K562 (cell line): Measurements from ENCODE around the gene NTN4. TPM values are rescaled to one million over a fixed set of nuclear protein-coding genes. Genes with fewer than 3 reads are reported as not detected.

ENCODE experiments used
- ATAC-seq: fragments of 200-7000 bp; cut with Tn5 transposase; 3 replicates; pipeline ENCODE4 v1.9.1; 2020; ENCODE audit warnings: moderate library complexity
- BruUV-seq: library from RNA; stranded (reverse); fragments of 400-500 nt; replicated peaks from 2 replicates; lab custom pipeline; 2021; lab: Mats Ljungman, UMichigan
- CTCF ChIA-PET: fragments of 300-600 bp; formaldehyde crosslinking; extraction: SDS; loops from one replicate; lab custom pipeline; 2021; ENCODE audit warnings: low intra/inter-chr PET ratio; lab: Yijun Ruan, JAX
- POLR2A ChIA-PET: fragments of 300-600, 350-650 bp; sonication (Branson Sonifier 250); formaldehyde crosslinking; extraction: SDS; loops from one replicate; lab custom pipeline; 2021; ENCODE audit warnings: antibody characterized with exemption, inconsistent platforms; lab: Yijun Ruan, JAX
- DNase-seq, 4 experiments: peaks; one replicate each; pipeline versions ENCODE4 v3.0.0 to v3.0.0-alpha.2; 2011 to 2018; ENCODE audit warnings: low spot score in 3 of 4, mixed read lengths in 3 of 4; ENCODE audit errors: extremely low read depth in 1 of 4
- FAIRE-seq: peaks from 2 replicates; lab custom pipeline; 2011; peaks lifted over from hg19 to GRCh38; lab: Jason Lieb, UNC
- H2AFZ ChIP-seq: 2 replicates; pipeline ENCODE4 v1.6.0; 2011; ENCODE audit warnings: low read depth, low read length, control low read depth, inconsistent platforms
- H3K27ac ChIP-seq: fragments of 200-600 bp; 3 replicates; pipeline ENCODE4 v1.8.0; 2011; ENCODE audit warnings: low read depth, mild to moderate bottlenecking, control low read depth, inconsistent platforms, low read length, moderate library complexity, mixed read lengths; ENCODE audit errors: extremely low read depth
- H3K27me3 ChIP-seq, 2 experiments: fragments of 300-600 bp in 1 of 2; 2 replicates in 1 of 2; 3 replicates in 1 of 2; pipeline versions ENCODE4 v1.6.0 to v1.8.0; 2011; ENCODE audit warnings: inconsistent platforms in 2 of 2, low read length in 2 of 2, mild to moderate bottlenecking in 1 of 2, mixed read lengths in 1 of 2, moderate library complexity in 1 of 2; ENCODE audit not compliant: control insufficient read depth in 2 of 2, insufficient read depth in 2 of 2
- H3K36me3 ChIP-seq: fragments of 300-600 bp; 3 replicates; pipeline ENCODE4 v1.8.0; 2011; ENCODE audit warnings: mild to moderate bottlenecking, low read length, inconsistent platforms; ENCODE audit not compliant: control insufficient read depth, insufficient read depth
- H3K4me1 ChIP-seq, 2 experiments: fragments of 200-600 bp in 1 of 2; replicated peaks in 1 of 2; 2 replicates in 1 of 2; 3 replicates in 1 of 2; pipeline versions ENCODE4 v1.5.1 to v1.8.0; 2011; ENCODE audit warnings: inconsistent platforms in 2 of 2, low read length in 2 of 2, mild to moderate bottlenecking in 1 of 2, mixed read lengths in 1 of 2, moderate library complexity in 1 of 2; ENCODE audit not compliant: control insufficient read depth in 2 of 2, insufficient read depth in 2 of 2
- H3K4me2 ChIP-seq: 2 replicates; pipeline ENCODE4 v1.6.1; 2011; ENCODE audit warnings: low read length, control low read depth, inconsistent platforms, mixed read lengths; ENCODE audit not compliant: insufficient read depth
- H3K4me3 ChIP-seq: fragments of 200-600 bp; sonication (generic), shearing (Covaris generic); 2 replicates; pipeline ENCODE4 v1.5.1; 2016; ENCODE audit warnings: control low read depth, inconsistent platforms
- H3K79me2 ChIP-seq: fragments of 200-600 bp; 3 replicates; pipeline ENCODE4 v1.8.0; 2011; ENCODE audit warnings: low read length, inconsistent platforms; ENCODE audit not compliant: control insufficient read depth, insufficient read depth
- H3K9ac ChIP-seq, 2 experiments: 2 replicates each; pipeline versions ENCODE4 v1.6.0 to v1.6.1; 2011; ENCODE audit warnings: low read depth in 2 of 2, low read length in 2 of 2, control low read depth in 1 of 2, inconsistent platforms in 1 of 2, mild to moderate bottlenecking in 1 of 2, mixed read lengths in 1 of 2; ENCODE audit not compliant: insufficient read depth in 1 of 2
- H3K9me1 ChIP-seq: one replicate; pipeline ENCODE4 v1.6.0; 2011; ENCODE audit warnings: inconsistent platforms, mild to moderate bottlenecking, low read length, moderate library complexity; ENCODE audit not compliant: control insufficient read depth, insufficient read depth
- H3K9me3 ChIP-seq: replicated peaks from 2 replicates; pipeline ENCODE4 v1.5.1; 2011; ENCODE audit warnings: low read depth, low read length, inconsistent platforms; ENCODE audit not compliant: control insufficient read depth, insufficient read depth
- H4K20me1 ChIP-seq: replicated peaks from 2 replicates; pipeline ENCODE4 v1.6.1; 2011; ENCODE audit warnings: low read length, inconsistent platforms, mixed read lengths; ENCODE audit not compliant: control insufficient read depth, insufficient read depth
- NEUROD1 ChIP-seq: fragments of 150-350 bp; IDR thresholded peaks from 2 replicates; pipeline ENCODE4 v1.6.1; 2014; ENCODE audit warnings: borderline replicate concordance, low read length, low read depth; ENCODE audit not compliant: partially characterized antibody
- NR0B1 ChIP-seq: fragments of 450-650 bp; IDR thresholded peaks from one replicate; pipeline ENCODE4 v1.6.1; 2018; ENCODE audit warnings: mild to moderate bottlenecking, moderate library complexity; ENCODE audit not compliant: partially characterized antibody
- ZNF395 ChIP-seq: fragments of 200-800 bp; sonication (Bioruptor generic); IDR thresholded peaks from 2 replicates; pipeline ENCODE4 v1.6.1; 2017; ENCODE audit warnings: missing genetic modification characterization, missing compliant biosample characterization
- WGBS: fragments of 100-300 bp; shearing (Covaris generic); methylation state at CpG from one replicate; pipeline ENCODE4 v1.1.6; 2016; ENCODE audit warnings: low coverage, mixed read lengths; ENCODE audit not compliant: insufficient coverage; ENCODE audit errors: missing lambda C conversion rate; 5-methylcytosine and 5-hydroxymethylcytosine counted together
- in situ Hi-C: fragments of 300-500 bp; cut with MboI; formaldehyde crosslinking; loops from 4 replicates; pipeline ENCODE4 v1.15.0; 2018; ENCODE audit warnings: inconsistent platforms, mixed read lengths
- intact Hi-C: fragments of 100-400 bp; cut with micrococcal nuclease; formaldehyde crosslinking; loops from 2 replicates; pipeline ENCODE4 v1.14.2; 2022
- polyA plus RNA-seq, 8 experiments: library from polyadenylated mRNA; depleted of rRNA in 4 of 8; stranded (reverse) in 5 of 8; unstranded in 3 of 8; fragments of >200 nt; fragmentation: Nextera tagmentation in 2 of 8; fragmentation: Illumina TruSeq in 1 of 8; extraction: Ambion mirVana in 2 of 8; extraction: Trizol in 1 of 8; gene quantifications; 2 replicates each; pipeline versions ENCODE4 v1.2.1 to v1.2.3, GENCODE V29; 2011 to 2014; ENCODE audit warnings: inconsistent platforms in 1 of 8, missing spikeins in 1 of 8
- total RNA-seq, 7 experiments: library from RNA; depleted of rRNA in 6 of 7; stranded (reverse); fragments of >200 nt in 6 of 7; fragmentation: Illumina TruSeq in 2 of 7; extraction: Trizol in 2 of 7; gene quantifications; 2 replicates each; pipeline versions ENCODE4 v1.2.1 to v1.2.3, GENCODE V29; 2011 to 2021; ENCODE audit warnings: low replicate concordance in 1 of 7

The NTN4 gene
- total and polyA plus RNA-seq, 9 of the 15 experiments (the other 6 are each of a cell fraction or from before 2014, with no cell fraction given), result 0.13 TPM; not detected in 8

GRCh38 chr12:95766356-95767019, 24.1 kb downstream of the NTN4 start:
- no peak overlapping the region for H3K27ac ChIP-seq
- ChIA-PET CTCF (no interaction called here), POLR2A (no interaction called here)
- no TSS peak for BruUV-seq
- H3K9ac ChIP-seq, result no peak overlapping the region
- H3K9me3 ChIP-seq, result no peaks in the 10 kb centered on the region
- in situ Hi-C loops, result no loop called here
- H3K36me3 ChIP-seq, result no peaks in the 10 kb centered on the region
- TF ChIP-seq NEUROD1 (no peak), NR0B1 (no peak), ZNF395 (no peak)
- no peaks in the 10 kb centered on the region for H3K79me2 ChIP-seq
- FAIRE-seq (no peak), DNase-seq (no peak), ATAC-seq (no peak)
- no peaks in the 10 kb centered on the region for H3K9me1 ChIP-seq
- H3K4me2 ChIP-seq, result no peak overlapping the region
- intact Hi-C loops, result no loop called here
- H3K4me3 ChIP-seq, result no peak overlapping the region
- no peaks in the 10 kb centered on the region; the same call in 1 of the 2 replicates for H4K20me1 ChIP-seq
- no peak overlapping the region for H2AFZ ChIP-seq
- under 1% methylated on average over 7 of the region's 7 CpGs for WGBS
- no peaks in the 10 kb centered on the region for H3K4me1 ChIP-seq
- H3K27me3 ChIP-seq, result peaks cover 6 to 7% of the 10 kb centered on the region in 2 experiments; a peak in 4 of 5 replicates
